B cell (primary cell): ENCODE measurements around the gene PTPN20. TPM values are rescaled to one million over a fixed set of nuclear protein-coding genes. Genes with fewer than 3 reads are reported as not detected.
"Not testable (repeated sequence)": the region's sequence is repeated elsewhere in the genome, so short reads cannot be mapped to it uniquely, and the experiment has no call there.

Source experiments
- ATAC-seq: fragments of 200-7000 bp; cut with Tn5 transposase; one replicate; pipeline ENCODE4 v1.10.0; 2021; ENCODE audit warnings: low read depth, mild to moderate bottlenecking, moderate number of reproducible peaks, moderate library complexity
- CTCF ChIA-PET: fragments of 350-600 bp; sonication (Branson Sonifier 250); formaldehyde crosslinking; loops from one replicate; lab custom pipeline; 2021; ENCODE audit warnings: antibody characterized with exemption, inconsistent platforms; lab: Charles Lee
- POLR2A ChIA-PET: fragments of 350-600 bp; sonication (Branson Sonifier 250); formaldehyde crosslinking; loops from one replicate; lab custom pipeline; 2021; ENCODE audit warnings: antibody characterized with exemption; lab: Charles Lee
- DNase-seq: peaks from one replicate; pipeline ENCODE4 v3.0.0; 2013
- H2AFZ ChIP-seq: 2 replicates; pipeline ENCODE4 v1.6.1; 2012; ENCODE audit warnings: mild to moderate bottlenecking, low read depth, low read length; ENCODE audit not compliant: insufficient read depth, poor library complexity, severe bottlenecking
- H3K27ac ChIP-seq, 2 donors: 1 replicate in 1 of 2; 2 replicates in 1 of 2; pipeline ENCODE4 v1.5.1; 2012 to 2013; ENCODE audit warnings: low read length in 2 of 2, mild to moderate bottlenecking in 2 of 2, moderate library complexity in 1 of 2
- H3K27me3 ChIP-seq, 4 experiments: fragments of 200-600 bp in 1 of 4; sonication (generic) in 1 of 4; replicated peaks in 1 of 4; 1 replicate in 2 of 4; 2 replicates in 2 of 4; pipeline versions ENCODE4 v1.6.1 to v1.7.0; 2013 to 2016; ENCODE audit warnings: low read length in 3 of 4, mild to moderate bottlenecking in 2 of 4, mixed read lengths in 1 of 4, moderate library complexity in 1 of 4; ENCODE audit not compliant: insufficient read depth in 4 of 4, control insufficient read depth in 3 of 4; ENCODE audit errors: control extremely low read depth in 1 of 4
- H3K36me3 ChIP-seq, 2 experiments: replicated peaks in 1 of 2; 1 replicate in 1 of 2; 2 replicates in 1 of 2; pipeline versions ENCODE4 v1.6.1 to v1.7.1; 2013; ENCODE audit warnings: low read length in 1 of 2; ENCODE audit not compliant: insufficient read depth in 2 of 2, control insufficient read depth in 1 of 2; ENCODE audit errors: control extremely low read depth in 1 of 2, extremely low read depth in 1 of 2
- H3K4me1 ChIP-seq, 2 donors: fragments of 200-600 bp in 1 of 2; sonication (generic) in 1 of 2; 1 replicate in 1 of 2; 2 replicates in 1 of 2; pipeline versions ENCODE4 v1.5.1 to v1.6.1; 2013 to 2017; ENCODE audit warnings: low read length in 2 of 2; ENCODE audit not compliant: control insufficient read depth in 2 of 2, insufficient read depth in 2 of 2
- H3K4me2 ChIP-seq: replicated peaks from 2 replicates; pipeline ENCODE3; 2012; ENCODE audit warnings: mild to moderate bottlenecking, low read depth, low read length; ENCODE audit not compliant: poor library complexity, severe bottlenecking
- H3K4me3 ChIP-seq, 5 experiments: fragments of 200-600 bp in 1 of 5; sonication (generic) in 1 of 5; 1 replicate in 3 of 5; 2 replicates in 2 of 5; pipeline versions ENCODE4 v1.5.1 to v1.7.0; 2011 to 2016; ENCODE audit warnings: low read length in 4 of 5, mild to moderate bottlenecking in 4 of 5, low read depth in 2 of 5, control low read depth in 1 of 5, moderate library complexity in 1 of 5; ENCODE audit not compliant: insufficient read depth in 1 of 5; ENCODE audit errors: control extremely low read depth in 1 of 5, extremely low read depth in 1 of 5
- H3K79me2 ChIP-seq: fragments of 200-600 bp; sonication (generic); one replicate; pipeline ENCODE4 v1.6.0; 2016; ENCODE audit warnings: low read length; ENCODE audit not compliant: control insufficient read depth, insufficient read depth
- H3K9ac ChIP-seq: fragments of 200-600 bp; sonication (generic); 2 replicates; pipeline ENCODE4 v1.6.1; 2017; ENCODE audit warnings: mild to moderate bottlenecking, low read length, moderate library complexity
- H3K9me3 ChIP-seq, 3 donors: one replicate each; pipeline versions ENCODE4 v1.6.1 to v1.7.1; 2013; ENCODE audit warnings: low read length in 2 of 3; ENCODE audit not compliant: control insufficient read depth in 2 of 3, insufficient read depth in 1 of 3; ENCODE audit errors: control extremely low read depth in 1 of 3
- H4K20me1 ChIP-seq: 2 replicates; pipeline ENCODE4 v1.6.0; 2012; ENCODE audit warnings: mild to moderate bottlenecking, low read length; ENCODE audit not compliant: insufficient read depth, control insufficient read depth, poor library complexity, severe bottlenecking
- H3K27ac Mint-ChIP-seq: one replicate; pipeline ENCODE4 v1.8.0; 2021; ENCODE audit warnings: mixed read lengths
- H3K27me3 Mint-ChIP-seq: one replicate; pipeline ENCODE4 v1.8.0; 2021; ENCODE audit warnings: mixed read lengths
- H3K4me1 Mint-ChIP-seq: one replicate; pipeline ENCODE4 v1.8.0; 2021; ENCODE audit warnings: mixed read lengths
- H3K4me3 Mint-ChIP-seq: one replicate; pipeline ENCODE4 v1.8.0; 2021; ENCODE audit warnings: mixed read lengths
- H3K9me3 Mint-ChIP-seq: one replicate; pipeline ENCODE4 v1.8.0; 2022; ENCODE audit warnings: mixed read lengths; ENCODE audit not compliant: insufficient read depth
- WGBS: methylation state at CpG from one replicate; pipeline ENCODE4 v1.1.5; 2013; ENCODE audit warnings: missing lambda C conversion rate; ENCODE audit not compliant: insufficient coverage; 5-methylcytosine and 5-hydroxymethylcytosine counted together
- intact Hi-C: fragments of 100-400 bp; cut with micrococcal nuclease; formaldehyde crosslinking; loops from one replicate; pipeline ENCODE4 v1.10.0; 2022
- polyA plus RNA-seq: library from polyadenylated mRNA; depleted of rRNA; stranded (reverse); fragments of >200 nt; gene quantifications from 2 replicates; pipeline ENCODE4 v1.2.3, GENCODE V29; 2012
- total RNA-seq, 2 donors: library from RNA; stranded (reverse); fragments of 120-200 nt in 1 of 2; gene quantifications; 1 replicate in 1 of 2; 2 replicates in 1 of 2; pipeline versions ENCODE4 v1.2.3 to v1.2.4, GENCODE V29; 2013 to 2022

The PTPN20 gene
- total and polyA plus RNA-seq, 2 donors (not counting 1 experiment from before 2014, with no cell fraction given), result 0.24 to 4.2 TPM

- H3K4me1 ChIP-seq, H3K9ac ChIP-seq, H3K27me3 ChIP-seq, ATAC-seq, H3K4me3 ChIP-seq, H3K4me1 Mint-ChIP-seq, H3K9me3 Mint-ChIP-seq, DNase-seq, H2AFZ ChIP-seq, H3K4me2 ChIP-seq, H3K27me3 Mint-ChIP-seq, CTCF ChIA-PET, intact Hi-C loops, H3K79me2 ChIP-seq, H3K4me3 Mint-ChIP-seq, H3K36me3 ChIP-seq, H3K9me3 ChIP-seq, H4K20me1 ChIP-seq, POLR2A ChIA-PET, H3K27ac Mint-ChIP-seq, H3K27ac ChIP-seq: not testable (repeated sequence)
- WGBS, result no CpG with 5 or more reads among the region's 7 CpGs
These were observed 14.2 kb upstream of the PTPN20 start for GRCh38 chr10:46896762-46897692.

- H3K79me2 ChIP-seq, H3K4me1 ChIP-seq, H3K27ac Mint-ChIP-seq, H3K9me3 ChIP-seq, H3K4me1 Mint-ChIP-seq, H3K9me3 Mint-ChIP-seq, H3K27me3 Mint-ChIP-seq, H3K27me3 ChIP-seq, H3K4me3 Mint-ChIP-seq, H2AFZ ChIP-seq, CTCF ChIA-PET, H3K9ac ChIP-seq, intact Hi-C loops, H3K4me3 ChIP-seq, H3K36me3 ChIP-seq, DNase-seq, POLR2A ChIA-PET, H4K20me1 ChIP-seq, ATAC-seq, H3K4me2 ChIP-seq, H3K27ac ChIP-seq: not testable (repeated sequence)
- WGBS, result no CpG with 5 or more reads among the region's 2 CpGs
These were observed 10.0 kb upstream of the PTPN20 start for GRCh38 chr10:46901247-46901646.

GRCh38 chr10:46903874-46904273, 7.4 kb upstream of the PTPN20 start:
- intact Hi-C loops, H4K20me1 ChIP-seq: not testable (repeated sequence)

GRCh38 chr10:46906359-46906758, 4.9 kb upstream of the PTPN20 start:
- H3K4me3 ChIP-seq, H3K4me2 ChIP-seq, CTCF ChIA-PET, ATAC-seq, H3K27me3 Mint-ChIP-seq, H3K9me3 ChIP-seq, H3K9ac ChIP-seq, H3K27ac Mint-ChIP-seq, H3K27ac ChIP-seq, H2AFZ ChIP-seq, H3K79me2 ChIP-seq, H3K9me3 Mint-ChIP-seq, H3K4me1 ChIP-seq, POLR2A ChIA-PET, H3K4me3 Mint-ChIP-seq, DNase-seq, H3K27me3 ChIP-seq, H4K20me1 ChIP-seq, H3K36me3 ChIP-seq, intact Hi-C loops, H3K4me1 Mint-ChIP-seq: not testable (repeated sequence)
- no CpG with 5 or more reads among the region's 7 CpGs for WGBS

More at GRCh38 chr10:46903874-46904273, 7.4 kb upstream of the PTPN20 start:
- H3K36me3 ChIP-seq, H3K4me2 ChIP-seq, H3K9me3 ChIP-seq, H3K4me3 ChIP-seq, H2AFZ ChIP-seq, H3K79me2 ChIP-seq, H3K27me3 Mint-ChIP-seq, H3K4me3 Mint-ChIP-seq, H3K9me3 Mint-ChIP-seq, H3K9ac ChIP-seq, H3K4me1 Mint-ChIP-seq, H3K4me1 ChIP-seq, CTCF ChIA-PET, POLR2A ChIA-PET, ATAC-seq, H3K27ac ChIP-seq, DNase-seq, H3K27me3 ChIP-seq, H3K27ac Mint-ChIP-seq: not testable (repeated sequence)
- no CpG with 5 or more reads among the region's 5 CpGs for WGBS
